IMR-90 (cell line): ENCODE measurements around the gene MTA3. TPM values are rescaled to one million over a fixed set of nuclear protein-coding genes. Genes with fewer than 3 reads are reported as not detected.

Experiments used
- ATAC-seq: fragments of 200-7000 bp; cut with Tn5 transposase; 2 replicates; pipeline ENCODE4 v1.9.1; 2020; ENCODE audit warnings: low read depth, mild to moderate bottlenecking, moderate library complexity
- BruUV-seq: library from RNA; stranded (reverse); fragments of 400-500 nt; replicated peaks from 2 replicates; lab custom pipeline; 2021; lab: Mats Ljungman, UMichigan
- CTCF ChIA-PET: fragments of 300-600 bp; formaldehyde crosslinking; extraction: SDS; loops from one replicate; lab custom pipeline; 2021; ENCODE audit warnings: antibody characterized with exemption; lab: Yijun Ruan, JAX
- POLR2A ChIA-PET: fragments of 300-600 bp; sonication (Branson Sonifier 250); formaldehyde crosslinking; loops from one replicate; lab custom pipeline; 2022; ENCODE audit warnings: antibody characterized with exemption; ENCODE audit not compliant: unreplicated experiment; lab: Charles Lee
- DNase-seq: peaks from one replicate; pipeline ENCODE4 v3.0.0; 2013
- H2AFZ ChIP-seq: replicated peaks from 2 replicates; pipeline ENCODE3; 2013; ENCODE audit warnings: low read length, mild to moderate bottlenecking; ENCODE audit not compliant: poor library complexity
- H2AK5ac ChIP-seq: 2 replicates; pipeline ENCODE4 v1.6.1; 2013; ENCODE audit warnings: low read depth, low read length, inconsistent platforms
- H2AK9ac ChIP-seq: replicated peaks from 2 replicates; pipeline ENCODE3; 2013; ENCODE audit warnings: mild to moderate bottlenecking, low read depth, low read length, moderate library complexity; ENCODE audit not compliant: poor library complexity
- H2BK120ac ChIP-seq: 2 replicates; pipeline ENCODE4 v1.6.1; 2013; ENCODE audit warnings: low read depth, low read length, inconsistent platforms
- H2BK15ac ChIP-seq: 3 replicates; pipeline ENCODE4 v1.6.1; 2013; ENCODE audit warnings: low read depth, low read length, inconsistent platforms
- H2BK20ac ChIP-seq: 2 replicates; pipeline ENCODE4 v1.6.1; 2013; ENCODE audit warnings: low read depth, mild to moderate bottlenecking, inconsistent platforms, low read length, moderate library complexity
- H2BK5ac ChIP-seq: 2 replicates; pipeline ENCODE4 v1.6.1; 2013; ENCODE audit warnings: mild to moderate bottlenecking, low read depth, low read length, inconsistent platforms; ENCODE audit not compliant: poor library complexity, severe bottlenecking
- H3K14ac ChIP-seq: replicated peaks from 2 replicates; pipeline ENCODE4 v1.6.1; 2013; ENCODE audit warnings: low read depth, low read length, inconsistent platforms
- H3K18ac ChIP-seq: 2 replicates; pipeline ENCODE4 v1.6.1; 2013; ENCODE audit warnings: low read depth, low read length, control low read depth
- H3K23ac ChIP-seq: 2 replicates; pipeline ENCODE4 v1.6.1; 2013; ENCODE audit warnings: low read depth, low read length, inconsistent platforms
- H3K27ac ChIP-seq: 2 replicates; pipeline ENCODE4 v1.5.1; 2013; ENCODE audit warnings: mild to moderate bottlenecking, control low read depth, low read length; ENCODE audit not compliant: insufficient read depth
- H3K27me3 ChIP-seq: 2 replicates; pipeline ENCODE4 v1.6.1; 2013; ENCODE audit warnings: low read length; ENCODE audit not compliant: control insufficient read depth, insufficient read depth
- H3K36me3 ChIP-seq: 2 replicates; pipeline ENCODE4 v1.6.1; 2013; ENCODE audit warnings: low read length, mixed read lengths; ENCODE audit not compliant: control insufficient read depth, insufficient read depth
- H3K4ac ChIP-seq: 2 replicates; pipeline ENCODE4 v1.6.1; 2013; ENCODE audit warnings: low read depth, low read length, inconsistent platforms
- H3K4me1 ChIP-seq: 2 replicates; pipeline ENCODE4 v1.6.1; 2013; ENCODE audit warnings: low read length, mixed read lengths; ENCODE audit not compliant: control insufficient read depth, insufficient read depth
- H3K4me2 ChIP-seq: 2 replicates; pipeline ENCODE4 v1.6.1; 2013; ENCODE audit warnings: low read depth, mild to moderate bottlenecking, control low read depth, low read length, moderate library complexity
- H3K4me3 ChIP-seq: 2 replicates; pipeline ENCODE4 v1.5.1; 2013; ENCODE audit warnings: low read depth, mild to moderate bottlenecking, control low read depth, low read length, moderate library complexity; ENCODE audit not compliant: insufficient read depth
- H3K56ac ChIP-seq: 2 replicates; pipeline ENCODE4 v1.6.1; 2013; ENCODE audit warnings: low read length, inconsistent platforms; ENCODE audit not compliant: insufficient read depth; ENCODE audit errors: extremely low read depth
- H3K79me1 ChIP-seq, 2 experiments: 2 replicates each; pipeline ENCODE4 v1.6.1; 2013; ENCODE audit warnings: low read length in 2 of 2, inconsistent platforms in 1 of 2, low read depth in 1 of 2
- H3K9ac ChIP-seq: 2 replicates; pipeline ENCODE4 v1.6.1; 2013; ENCODE audit warnings: low read depth, low read length, control low read depth
- H3K9me1 ChIP-seq: 2 replicates; pipeline ENCODE4 v1.6.1; 2013; ENCODE audit warnings: low read length, inconsistent platforms; ENCODE audit not compliant: insufficient read depth
- H3K9me3 ChIP-seq: 2 replicates; pipeline ENCODE4 v1.6.1; 2013; ENCODE audit warnings: low read length; ENCODE audit not compliant: control insufficient read depth, insufficient read depth
- H4K20me1 ChIP-seq: 2 replicates; pipeline ENCODE4 v1.6.1; 2013; ENCODE audit warnings: low read length, inconsistent platforms; ENCODE audit not compliant: insufficient read depth
- H4K5ac ChIP-seq: 2 replicates; pipeline ENCODE4 v1.6.1; 2013; ENCODE audit warnings: mild to moderate bottlenecking, low read depth, low read length, control low read depth
- H4K8ac ChIP-seq, 2 experiments: 2 replicates each; pipeline ENCODE4 v1.6.1; 2013; ENCODE audit warnings: low read depth in 2 of 2, low read length in 2 of 2, control low read depth in 1 of 2, inconsistent platforms in 1 of 2
- H4K91ac ChIP-seq: 2 replicates; pipeline ENCODE4 v1.6.1; 2013; ENCODE audit warnings: low read depth, low read length, inconsistent platforms; ENCODE audit not compliant: insufficient read depth
- BHLHE40 ChIP-seq: fragments of 150-350 bp; IDR thresholded peaks from 2 replicates; pipeline ENCODE4 v1.6.1; 2016; ENCODE audit warnings: mild to moderate bottlenecking, low read depth, low read length
- CEBPB ChIP-seq: IDR thresholded peaks from 2 replicates; pipeline ENCODE4 v1.6.1; 2012; ENCODE audit warnings: low read depth, low read length, improper control_type of control experiment
- CTCF ChIP-seq: conservative IDR thresholded peaks from 2 replicates; pipeline ENCODE4 v1.5.1; 2012; ENCODE audit warnings: mild to moderate bottlenecking, low read depth, low read length, improper control_type of control experiment
- ELK1 ChIP-seq: fragments of 150-350 bp; IDR thresholded peaks from 2 replicates; pipeline ENCODE4 v1.6.1; 2016; ENCODE audit warnings: low read depth, mild to moderate bottlenecking, low read length, moderate library complexity, borderline replicate concordance
- MAFK ChIP-seq: IDR thresholded peaks from 2 replicates; pipeline ENCODE4 v1.6.1; 2012; ENCODE audit warnings: low read depth, low read length, improper control_type of control experiment
- MXI1 ChIP-seq: IDR thresholded peaks from 2 replicates; pipeline ENCODE4 v1.6.1; 2012; ENCODE audit warnings: low read depth, mild to moderate bottlenecking, low read length, moderate library complexity, borderline replicate concordance
- POLR2A ChIP-seq: IDR thresholded peaks from 2 replicates; pipeline ENCODE4 v1.6.1; 2012; ENCODE audit warnings: mild to moderate bottlenecking, low read depth, low read length
- RFX5 ChIP-seq: IDR thresholded peaks from 2 replicates; pipeline ENCODE4 v1.8.0; 2012; ENCODE audit warnings: low read depth, mild to moderate bottlenecking, low read length, moderate library complexity
- USF2 ChIP-seq: fragments of 150-350 bp; IDR thresholded peaks from 2 replicates; pipeline ENCODE4 v1.6.1; 2017; ENCODE audit warnings: mild to moderate bottlenecking, antibody characterized with exemption, low read length, low read depth
- WGBS, 2 experiments: methylation state at CpG; one replicate each; pipeline versions ENCODE4 v1.1.5 to v1.1.7; 2013; ENCODE audit warnings: missing lambda C conversion rate in 2 of 2; ENCODE audit not compliant: insufficient read length in 1 of 2; ENCODE audit errors: extremely low coverage in 2 of 2; 5-methylcytosine and 5-hydroxymethylcytosine counted together
- dilution Hi-C: fragments of 300-500 bp; cut with HindIII; formaldehyde crosslinking; loops from one replicate; pipeline ENCODE4 v1.14.3; 2018; ENCODE audit warnings: low sequenced_read_pairs; ENCODE audit not compliant: unreplicated experiment
- in situ Hi-C: fragments of 300-500 bp; cut with MboI; formaldehyde crosslinking; loops from 3 replicates; pipeline ENCODE4 v1.14.3; 2019; ENCODE audit warnings: low sequenced_read_pairs, inconsistent platforms, mixed read lengths
- intact Hi-C: fragments of 100-400 bp; cut with micrococcal nuclease; formaldehyde crosslinking; loops from 2 replicates; pipeline ENCODE4 v1.10.0; 2022
- polyA plus RNA-seq, 3 experiments: library from polyadenylated mRNA; depleted of rRNA; stranded (reverse); fragments of >200 nt; gene quantifications; 2 replicates each; pipeline ENCODE4 v1.2.3, GENCODE V29; 2012; ENCODE audit warnings: low replicate concordance in 1 of 3
- total RNA-seq: library from RNA; depleted of rRNA; stranded (reverse); fragments of >200 nt; gene quantifications from 2 replicates; pipeline ENCODE4 v1.2.3, GENCODE V29; 2012

MTA3 gene
- total and polyA plus RNA-seq, 2 of the 4 experiments (the other 2 are of a cell fraction) = 31.9 to 34.3 TPM

- Histone ChIP-seq H3K56ac (no peak overlapping the region), H2BK5ac (no peak overlapping the region), H3K9ac (no peak overlapping the region), H3K4me2 (no peak overlapping the region), H3K27me3 (no peaks in the 10 kb centered on the region), H3K36me3 (no peaks in the 10 kb centered on the region; the same call in 1 of the 2 replicates), H4K8ac (no peak overlapping the region), H2AK9ac (no peak overlapping the region), H3K4ac (no peak overlapping the region), H3K27ac (no peak overlapping the region), H2AFZ (no peak overlapping the region), H2AK5ac (no peak overlapping the region), H3K9me1 (no peaks in the 10 kb centered on the region), H2BK15ac (no peak overlapping the region), H3K9me3 (no peaks in the 10 kb centered on the region), H4K91ac (no peak overlapping the region), H3K14ac (no peak overlapping the region), H3K23ac (no peak overlapping the region), H2BK120ac (no peak overlapping the region), H3K4me3 (no peak overlapping the region), H4K5ac (no peak overlapping the region), H4K20me1 (no peaks in the 10 kb centered on the region), H2BK20ac (no peak overlapping the region), H3K4me1 (no peaks in the 10 kb centered on the region), H3K18ac (no peak overlapping the region), H3K79me1 (no peaks in the 10 kb centered on the region)
- in situ Hi-C loops = no loop called here
- TF ChIP-seq MAFK = no peak
- no peak for TF ChIP-seq CTCF
- no peak for TF ChIP-seq MXI1
- TF ChIP-seq CEBPB = no peak
- TF ChIP-seq USF2 = no peak
- no peak for TF ChIP-seq ELK1
- no peak for TF ChIP-seq POLR2A
- TF ChIP-seq BHLHE40 = no peak
- TF ChIP-seq RFX5 = no peak
- DNase-seq = no peak
- no TSS peak for BruUV-seq
- no peak for ATAC-seq
- dilution Hi-C loops = no loop called here
- WGBS, 2 experiments = no CpG with 5 or more reads among the region's 3 CpGs
- intact Hi-C loops = no loop called here
- CTCF ChIA-PET = interaction anchor here (0.8 kb wide), 2 partner anchors 16 to 29 kb away, joined by 3 read pairs; no protein-coding TSS in a partner anchor
- POLR2A ChIA-PET = no interaction called here
Observed at GRCh38 chr2:42744545-42745082, 176.2 kb downstream of the MTA3 start.
